ENCODE results near the gene SGSM2. TPM values are rescaled to one million over a fixed set of nuclear protein-coding genes. Genes with fewer than 3 reads are reported as not detected.

Gene SGSM2
- total RNA-seq, 1 experiment from 2014 or later = 47.2 TPM

GRCh38 chr17:2372681-2373080, 35.4 kb downstream of the SGSM2 start:
- ChIA-PET CTCF (no interaction called here), POLR2A (ENCODE audit: unreplicated experiment) (no interaction called here)
- Histone ChIP-seq H3K27me3 (ENCODE audit: low read length) (no peaks in the 10 kb centered on the region), H3K36me3 (ENCODE audit: low read depth, low read length) (no peaks in the 10 kb centered on the region), H3K9me3 (ENCODE audit: low read length) (no peaks in the 10 kb centered on the region), H3K4me3 (ENCODE audit: low read length) (no peak overlapping the region), H3K9me2 (replicated peaks; ENCODE audit: low read length) (no peaks in the 10 kb centered on the region), H3F3A (ENCODE audit: low read length, unreplicated experiment) (no peaks in the 10 kb centered on the region), H3K27ac (ENCODE audit: low read length) (no peak overlapping the region), H3K79me2 (ENCODE audit: low read length) (no peaks in the 10 kb centered on the region), H4K20me1 (ENCODE audit: low read length) (no peaks in the 10 kb centered on the region), H3K4me1 (ENCODE audit: insufficient read depth, low read length) (no peaks in the 10 kb centered on the region), H3K9ac (ENCODE audit: low read length) (no peak overlapping the region), H2AFZ (ENCODE audit: low read length) (no peak overlapping the region), H3K4me2 (ENCODE audit: low read length) (no peak overlapping the region)
- BruUV-seq (replicated peaks) = no TSS peak
- ATAC-seq = no peak
- TF ChIP-seq EZH2phosphoT487 (IDR thresholded peaks at IDR 0.05; ENCODE audit: borderline replicate concordance, low read length) (no peak), CTCF (conservative IDR thresholded peaks at IDR 0.05; ENCODE audit: low read depth, low read length) (no peak), EZH2 (IDR thresholded peaks at IDR 0.05; ENCODE audit: low read length, unreplicated experiment) (no peak)
- no peak for DNase-seq
- intact Hi-C loops (cut with micrococcal nuclease) = no loop called here

- H3K36me3 ChIP-seq (ENCODE audit: low read depth, low read length) = no peaks in the 10 kb centered on the region
- no peaks in the 10 kb centered on the region for H3K4me1 ChIP-seq (ENCODE audit: insufficient read depth, low read length)
- H3K79me2 ChIP-seq (ENCODE audit: low read length) = no peaks in the 10 kb centered on the region
- no peak overlapping the region for H2AFZ ChIP-seq (ENCODE audit: low read length)
- no peak for ATAC-seq
- no peak overlapping the region for H3K27ac ChIP-seq (ENCODE audit: low read length)
- H3F3A ChIP-seq (ENCODE audit: low read length, unreplicated experiment) = no peaks in the 10 kb centered on the region
- intact Hi-C loops (cut with micrococcal nuclease) = no loop called here
- DNase-seq = no peak
- H3K4me3 ChIP-seq (ENCODE audit: low read length) = no peak overlapping the region
- TF ChIP-seq CTCF (conservative IDR thresholded peaks at IDR 0.05; ENCODE audit: low read depth, low read length) (no peak), EZH2phosphoT487 (IDR thresholded peaks at IDR 0.05; ENCODE audit: borderline replicate concordance, low read length) (no peak), EZH2 (IDR thresholded peaks at IDR 0.05; ENCODE audit: low read length, unreplicated experiment) (no peak)
- ChIA-PET POLR2A (ENCODE audit: unreplicated experiment) (no interaction called here), CTCF (no interaction called here)
- H4K20me1 ChIP-seq (ENCODE audit: low read length) = no peaks in the 10 kb centered on the region
- no peaks in the 10 kb centered on the region for H3K27me3 ChIP-seq (ENCODE audit: low read length)
- no peaks in the 10 kb centered on the region for H3K9me2 ChIP-seq (replicated peaks; ENCODE audit: low read length)
- no TSS peak for BruUV-seq (replicated peaks)
- H3K4me2 ChIP-seq (ENCODE audit: low read length) = no peak overlapping the region
- H3K9me3 ChIP-seq (ENCODE audit: low read length) = no peaks in the 10 kb centered on the region
- H3K9ac ChIP-seq (ENCODE audit: low read length) = no peak overlapping the region
Measured at GRCh38 chr17:2373179-2373578, 35.9 kb downstream of the SGSM2 start.

- ATAC-seq = no peak
Measured at GRCh38 chr17:2374549-2375285, 37.4 kb downstream of the SGSM2 start.

More at GRCh38 chr17:2374549-2375285, 37.4 kb downstream of the SGSM2 start:
- Histone ChIP-seq H3K27ac (ENCODE audit: low read length) (no peak overlapping the region), H3K9ac (ENCODE audit: low read length) (no peak overlapping the region), H4K20me1 (ENCODE audit: low read length) (no peaks in the 10 kb centered on the region), H3K4me3 (ENCODE audit: low read length) (no peak overlapping the region), H3K79me2 (ENCODE audit: low read length) (no peaks in the 10 kb centered on the region), H3K36me3 (ENCODE audit: low read depth, low read length) (no peaks in the 10 kb centered on the region), H3K4me1 (ENCODE audit: insufficient read depth, low read length) (no peaks in the 10 kb centered on the region), H3K9me2 (replicated peaks; ENCODE audit: low read length) (no peaks in the 10 kb centered on the region), H3K4me2 (ENCODE audit: low read length) (no peak overlapping the region), H3F3A (ENCODE audit: low read length, unreplicated experiment) (no peaks in the 10 kb centered on the region), H3K27me3 (ENCODE audit: low read length) (no peaks in the 10 kb centered on the region), H2AFZ (ENCODE audit: low read length) (no peak overlapping the region), H3K9me3 (ENCODE audit: low read length) (no peaks in the 10 kb centered on the region)
- TF ChIP-seq EZH2phosphoT487 (IDR thresholded peaks at IDR 0.05; ENCODE audit: borderline replicate concordance, low read length) (no peak), EZH2 (IDR thresholded peaks at IDR 0.05; ENCODE audit: low read length, unreplicated experiment) (no peak), CTCF (conservative IDR thresholded peaks at IDR 0.05; ENCODE audit: low read depth, low read length) (no peak)
- no peak for DNase-seq
- CTCF ChIA-PET = no interaction called here
- POLR2A ChIA-PET (ENCODE audit: unreplicated experiment) = no interaction called here
- intact Hi-C loops (cut with micrococcal nuclease) = no loop called here
- BruUV-seq (replicated peaks) = no TSS peak
